HG03565 (cell line): Measurements from ENCODE around the gene FRYL.
"Not testable (repeated sequence)": the region's sequence is repeated elsewhere in the genome, so short reads cannot be mapped to it uniquely, and the experiment has no call there.

Experiments used
- ATAC-seq: cut with Tn5 transposase; IDR thresholded peaks from one replicate; pipeline ENCODE4 v1.9.1; 2021; ENCODE audit warnings: mild to moderate bottlenecking, moderate library complexity; ENCODE audit not compliant: unreplicated experiment

Gene FRYL

DNA sequence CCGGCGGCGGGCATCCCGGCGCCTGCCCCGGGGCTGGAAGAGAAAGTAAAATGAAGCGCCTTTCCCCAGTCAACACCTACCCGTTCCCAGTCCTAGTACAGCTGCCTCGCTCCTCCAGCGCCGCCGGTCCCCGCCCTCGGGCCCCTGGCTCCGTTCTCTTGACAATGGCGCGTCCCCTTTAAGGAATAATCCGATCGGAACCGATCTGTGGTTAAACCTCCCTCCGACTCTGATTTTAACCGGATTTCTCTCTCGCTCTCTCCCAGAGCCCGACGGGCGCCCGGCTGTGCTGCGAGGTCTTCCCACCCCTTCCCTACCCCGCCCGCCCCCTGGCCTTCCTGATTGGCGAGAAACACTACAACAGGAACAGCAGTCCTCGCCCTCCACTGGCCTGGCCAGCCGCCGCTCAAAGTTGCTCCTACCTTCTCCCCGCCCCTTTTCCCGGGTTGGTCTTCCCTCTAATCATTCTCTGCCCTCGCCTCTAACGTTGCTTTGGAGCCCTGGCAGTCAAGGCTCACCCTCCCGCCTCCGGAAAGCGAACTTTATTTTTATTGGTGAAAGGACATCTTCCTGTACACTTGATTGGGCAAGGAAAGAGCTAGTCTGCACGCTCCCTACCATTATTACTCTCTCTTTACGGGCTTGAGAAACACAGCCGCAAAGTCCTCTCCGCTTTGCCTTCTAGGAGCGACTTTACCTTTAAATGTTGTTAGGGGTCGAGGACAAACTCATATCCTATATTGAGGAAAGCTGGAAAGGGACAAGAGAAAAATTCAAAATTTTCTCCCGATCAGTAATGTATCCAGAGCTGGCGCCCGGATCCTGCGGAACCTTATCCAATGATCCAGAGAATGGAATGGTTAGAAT is at the start of gene FRYL:
FRYL (minus strand) TSS at position 282 of the 867 bp plus-strand sequence. CDS start 145,869 bp downstream, outside the sequence.
- peak; percentile 87 for ATAC-seq

- no peak for ATAC-seq
Measured at GRCh38 chr4:48827622-48828021, 47.5 kb upstream of the FRYL start.

DNA sequence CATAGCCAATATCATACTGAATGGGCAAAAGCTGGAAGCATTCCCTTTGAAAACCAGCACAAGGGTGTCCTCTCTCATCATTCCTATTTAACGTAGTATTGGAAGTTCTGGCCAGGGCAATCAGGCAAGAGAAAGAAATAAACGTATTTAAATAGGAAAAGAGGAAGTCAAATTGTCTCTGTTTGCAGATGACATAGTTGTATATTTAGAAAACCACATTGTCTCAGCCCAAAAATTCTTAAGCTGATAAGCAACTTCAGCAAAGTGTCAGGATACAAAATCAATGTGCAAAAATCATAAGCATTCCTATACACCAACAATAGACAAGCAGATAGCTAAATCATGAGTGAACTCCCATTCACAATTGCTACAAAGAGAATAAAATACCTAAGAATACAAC is 41.4 kb upstream of the FRYL start:
- ATAC-seq, result not testable (repeated sequence)

DNA sequence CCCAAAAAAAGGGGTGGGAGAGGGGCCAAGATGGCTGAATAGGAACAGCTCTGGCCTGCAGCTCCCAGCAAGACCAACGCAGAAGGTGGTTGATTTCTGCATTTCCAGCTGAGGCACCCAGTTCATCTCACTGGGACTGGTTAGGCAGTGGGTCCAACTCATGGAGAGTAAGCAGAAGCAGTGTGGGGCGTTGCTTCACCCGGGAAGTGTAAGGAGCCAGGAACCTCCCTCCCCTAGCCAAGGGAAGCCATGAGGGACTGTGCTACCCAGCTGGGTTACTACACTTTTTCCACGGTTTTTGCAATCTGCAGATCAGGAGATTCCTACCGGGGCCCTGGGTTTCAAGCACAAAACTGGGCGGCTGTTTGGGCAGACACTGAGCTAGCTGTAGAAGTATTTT is 36.9 kb upstream of the FRYL start:
- ATAC-seq, result no peak

GRCh38 chr4:48816297-48816696 is 36.2 kb upstream of the FRYL start:
- ATAC-seq, result not testable (repeated sequence)

DNA sequence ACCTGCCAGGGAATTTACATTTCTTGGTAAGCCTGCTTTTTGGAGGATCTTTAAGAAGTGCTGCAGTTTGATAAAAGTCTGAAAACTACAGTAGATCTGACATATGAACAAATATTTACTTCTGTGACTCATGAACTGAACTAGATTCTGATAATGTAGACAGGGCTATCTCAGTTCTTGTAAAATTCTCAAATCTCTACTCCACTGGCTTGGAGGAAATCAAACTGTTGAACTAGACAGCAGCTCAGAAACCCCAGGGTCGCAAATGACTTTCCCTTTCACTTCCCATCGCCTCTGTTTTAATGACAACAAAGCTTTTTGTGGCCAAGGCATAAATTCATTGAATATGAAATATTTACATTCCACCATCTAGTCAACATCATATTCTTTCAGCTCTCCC is 35.4 kb upstream of the FRYL start:
- peak; percentile 42 for ATAC-seq

GRCh38 chr4:48813964-48814363 is 33.9 kb upstream of the FRYL start:
- peak; percentile 62 for ATAC-seq

DNA sequence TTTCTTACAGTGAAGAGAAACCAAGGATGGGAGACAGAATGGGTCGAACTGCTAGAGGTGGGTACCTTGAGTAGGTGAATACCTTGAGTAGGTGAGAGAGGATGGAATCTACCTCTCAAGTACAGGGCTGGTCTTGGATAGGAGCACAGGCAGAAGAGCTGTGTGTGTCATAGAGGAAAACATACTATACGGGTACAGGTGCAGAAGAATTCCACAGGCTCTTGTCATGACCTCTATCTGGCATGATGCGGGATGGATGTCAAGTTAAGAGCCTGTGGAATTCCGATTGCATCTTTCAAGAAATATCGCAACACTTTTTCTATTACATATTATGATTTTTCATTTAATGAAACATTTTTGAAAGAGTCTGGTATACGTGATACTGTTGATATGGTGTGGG is 32.8 kb upstream of the FRYL start:
- ATAC-seq, result no peak

DNA sequence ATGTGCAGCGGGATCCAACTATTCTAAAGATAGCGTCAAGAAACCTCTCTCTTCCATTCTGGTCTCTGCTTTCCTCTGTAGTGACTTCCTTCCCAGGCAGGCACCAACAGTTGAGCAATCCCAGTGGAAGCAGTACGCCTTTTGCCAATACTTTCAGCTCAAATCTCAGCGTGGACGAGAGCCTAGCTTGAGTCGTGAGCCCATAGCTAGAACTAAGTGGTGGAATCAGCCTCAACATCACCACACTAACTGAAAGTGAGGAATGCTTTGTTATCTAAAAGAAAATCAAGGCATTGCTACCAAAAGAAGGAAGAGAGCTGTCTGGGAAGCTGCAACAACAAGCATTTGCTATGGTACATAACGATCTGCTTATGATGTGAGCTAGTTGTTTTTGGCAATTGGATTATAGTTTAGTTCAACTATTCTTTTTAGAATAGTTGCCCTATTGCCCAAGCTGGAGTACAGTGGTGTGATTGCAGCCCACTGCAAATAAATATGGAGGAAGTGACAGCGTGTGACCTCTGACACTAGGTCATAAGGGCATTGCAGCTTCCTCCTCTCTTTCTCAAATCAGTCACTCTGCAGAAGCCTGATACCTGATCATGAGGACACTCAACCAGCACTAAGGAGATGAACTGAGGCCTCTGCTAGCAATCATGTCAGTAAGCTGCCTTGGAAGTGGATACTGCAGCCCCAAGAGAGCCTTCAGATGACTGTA is 24.7 kb upstream of the FRYL start:
- no peak for ATAC-seq

- no peak for ATAC-seq
Measured at GRCh38 chr4:48801016-48801715, 21.1 kb upstream of the FRYL start.

DNA sequence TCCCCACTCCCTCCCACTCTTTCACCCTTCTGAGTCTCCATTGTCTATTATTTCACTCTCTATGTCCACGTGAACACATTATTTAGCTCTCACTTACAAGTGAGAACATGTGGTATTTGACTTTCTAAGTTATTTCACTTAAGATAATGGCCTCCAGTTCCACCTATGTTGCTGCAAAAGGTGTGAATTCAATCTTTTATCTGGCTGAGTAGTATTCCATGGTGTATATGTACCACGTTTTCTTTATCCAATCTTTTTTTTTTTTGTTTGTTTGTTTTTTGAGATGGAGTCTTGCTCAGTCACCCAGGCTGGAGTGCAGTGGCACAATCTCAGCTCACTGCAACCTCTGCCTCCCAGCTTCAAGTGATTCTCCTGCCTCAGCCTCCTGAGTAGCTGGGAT is 20.1 kb upstream of the FRYL start:
- ATAC-seq, result not testable (repeated sequence)

DNA sequence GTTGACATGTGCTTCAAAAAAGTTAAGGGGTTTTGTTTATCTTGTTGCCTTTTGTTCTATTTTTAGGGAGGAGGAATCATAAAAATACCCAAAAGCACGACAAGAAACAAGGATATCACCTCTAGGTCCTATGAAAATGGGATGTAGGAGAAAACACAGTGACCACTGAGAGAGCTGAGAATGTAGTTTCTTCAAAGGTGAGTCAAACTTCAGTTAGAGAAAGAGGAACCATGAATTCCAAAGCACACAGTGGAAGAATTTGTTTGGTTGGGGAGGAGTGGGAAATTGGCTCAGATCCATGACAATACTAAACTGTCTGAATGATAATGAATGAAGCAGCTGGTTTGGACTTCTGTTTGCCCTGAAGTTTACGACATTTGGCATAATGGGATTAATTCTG is 19.1 kb upstream of the FRYL start:
- no peak for ATAC-seq

DNA sequence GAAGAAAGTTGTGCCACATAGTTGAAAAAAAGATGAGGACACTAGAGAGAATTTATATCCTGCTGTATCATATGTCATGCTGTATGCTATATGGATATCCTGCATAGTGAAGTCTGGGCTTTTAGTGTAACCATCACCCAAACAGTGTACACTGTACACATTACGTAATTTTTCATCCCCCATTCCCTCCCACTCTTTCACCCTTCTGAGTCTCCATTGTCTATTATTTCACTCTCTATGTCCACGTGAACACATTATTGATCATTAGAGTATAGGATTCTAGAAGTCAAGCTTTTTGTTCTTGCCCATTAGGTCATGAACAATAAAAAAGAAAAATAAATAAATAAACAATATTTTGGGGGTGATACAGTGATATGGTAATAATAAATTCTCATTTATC is 18.0 kb upstream of the FRYL start:
- no peak for ATAC-seq

DNA sequence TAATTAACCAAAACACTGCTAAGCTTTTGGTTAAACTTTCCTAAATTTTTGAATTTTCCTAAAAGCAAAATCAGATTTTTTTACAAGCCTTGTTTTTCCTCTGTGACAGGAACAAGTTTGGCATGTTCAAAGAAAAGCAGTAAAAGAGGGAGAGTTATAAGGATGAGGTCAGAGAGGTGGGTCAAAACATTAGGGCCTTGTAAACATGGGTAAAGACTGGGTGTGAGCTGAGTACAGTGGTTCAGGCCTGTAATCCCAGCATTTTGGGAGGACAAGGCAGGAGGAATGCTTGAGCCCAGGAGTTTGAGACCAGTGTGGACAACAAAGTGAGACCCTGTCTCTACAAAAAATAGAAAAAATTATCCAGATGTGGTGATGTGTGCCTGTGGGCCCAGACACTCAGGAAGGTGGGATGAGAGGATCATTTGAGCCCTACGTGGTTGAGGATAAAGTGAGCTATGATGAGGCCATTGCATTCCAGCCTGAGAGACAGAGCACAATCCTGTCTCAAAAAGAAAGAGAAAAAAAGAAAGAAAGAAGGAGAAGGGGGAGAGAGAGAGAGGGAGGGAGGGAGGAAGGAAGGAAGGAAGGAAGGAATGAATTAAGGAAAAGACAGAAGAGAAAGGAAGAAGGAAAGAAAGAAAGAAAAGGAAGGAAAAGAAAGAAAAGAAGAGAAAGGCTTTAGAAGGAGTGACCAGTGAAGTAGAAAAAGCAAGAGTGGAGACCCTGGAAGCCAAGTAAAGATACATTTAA is 17.0 kb upstream of the FRYL start:
- no peak for ATAC-seq

GRCh38 chr4:48796191-48796926 is 16.3 kb upstream of the FRYL start:
- ATAC-seq, result no peak

GRCh38 chr4:48795108-48795507 is 15.0 kb upstream of the FRYL start:
- no peak for ATAC-seq

- peak; percentile 45 for ATAC-seq
Measured at GRCh38 chr4:48792348-48793006, 12.4 kb upstream of the FRYL start.

DNA sequence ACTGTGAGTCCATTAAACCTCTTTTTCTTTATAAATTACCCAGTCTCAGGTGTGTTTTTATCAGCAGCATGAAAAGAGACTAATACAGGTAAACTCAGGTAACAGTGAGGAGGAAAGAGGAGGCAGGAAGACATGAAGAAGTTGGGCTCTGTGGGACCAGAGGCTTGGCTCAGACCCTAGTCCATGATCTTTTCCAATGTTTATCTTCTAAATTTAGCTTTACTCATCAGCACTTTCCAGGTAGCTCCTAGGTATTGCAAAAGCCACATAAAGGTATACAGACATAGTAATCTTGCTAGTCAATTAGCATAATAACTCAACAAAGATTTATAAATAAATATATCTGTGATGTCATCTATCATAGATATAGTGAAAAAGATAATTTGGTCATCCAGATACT is 11.2 kb upstream of the FRYL start:
- ATAC-seq, result no peak

DNA sequence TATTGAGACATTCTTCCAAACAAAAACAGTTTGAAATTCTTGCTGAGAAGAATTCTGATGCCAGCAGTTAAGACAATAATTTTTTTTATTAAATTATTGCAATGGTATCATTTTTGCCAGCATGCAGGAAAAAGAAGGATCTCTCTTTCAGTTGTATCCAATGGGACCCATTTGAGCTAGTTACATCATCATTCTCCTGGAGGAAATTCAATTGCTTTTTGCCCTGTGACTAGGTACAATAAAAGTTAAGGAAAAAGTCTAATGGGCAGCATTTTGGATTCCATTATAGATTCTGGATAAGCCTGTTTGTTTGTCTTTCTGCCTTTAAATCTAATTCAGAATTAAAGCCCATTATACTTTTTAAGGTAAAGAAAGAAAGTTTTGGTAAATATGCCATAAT is 10.5 kb upstream of the FRYL start:
- ATAC-seq, result no peak

- ATAC-seq, result no peak
Measured at GRCh38 chr4:48787056-48787455, 7.0 kb upstream of the FRYL start.
